Mucosa of descending colon (tissue), 3 donors: Measurements from ENCODE around the gene CPT1C. TPM values are rescaled to one million over a fixed set of nuclear protein-coding genes. Genes with fewer than 3 reads are reported as not detected.
A peak's percentile ranks its signal among the peaks of the same experiment; 100 is the strongest.

Source experiments
- ATAC-seq: fragments of 200-7000 bp; cut with Tn5 transposase; one replicate; pipeline ENCODE4 v1.9.1; 2020; ENCODE audit warnings: mild to moderate bottlenecking, moderate library complexity
- DNase-seq, 3 donors: peaks; one replicate each; pipeline ENCODE4 v3.0.0-alpha.2; 2020
- H3K36me3 ChIP-seq: fragments of 200-600 bp; one replicate; pipeline ENCODE4 v1.8.0; 2021; ENCODE audit warnings: low read depth, mild to moderate bottlenecking
- H3K4me1 ChIP-seq: fragments of 200-600 bp; one replicate; pipeline ENCODE4 v1.8.0; 2021; ENCODE audit warnings: low read depth, mild to moderate bottlenecking
- H3K4me3 ChIP-seq: fragments of 200-600 bp; one replicate; pipeline ENCODE4 v1.8.0; 2021; ENCODE audit warnings: mild to moderate bottlenecking
- H3K9me3 ChIP-seq: fragments of 200-600 bp; one replicate; pipeline ENCODE4 v1.8.0; 2021; ENCODE audit warnings: mild to moderate bottlenecking
- intact Hi-C, 2 donors: fragments of 100-400 bp; cut with DNase I in 1 of 2; cut with micrococcal nuclease in 1 of 2; formaldehyde crosslinking; loops; one replicate each; pipeline versions ENCODE4 v1.11.0 to v1.11.1; 2022; cut with DNase I, micrococcal nuclease
- total RNA-seq, 3 donors: library from RNA; stranded (reverse); fragmentation: NEBNext Ultra II Directional in 2 of 3; extraction: Animal tissue kit (Norgen Biotek cat#: 25700) in 2 of 3; gene quantifications; one replicate each; pipeline versions ENCODE4 v1.2.1 to v1.2.4, GENCODE V29; 2021 to 2023
- TF ChIP-seq, protein P1 (sequence below): fragments of 200-600 bp; IDR thresholded peaks from one replicate; pipeline ENCODE4 v1.8.0; 2022; ENCODE audit warnings: antibody characterized with exemption, mild to moderate bottlenecking
- donor health status: DM: no; HTN: no; CAD: no; lungs with moderate emphysema.
- donor health status: DM: no; HTN: no; CAD: no.
- donor health status: DM: no; HTN: yes; CAD: no.

CPT1C gene
- total RNA-seq, 3 donors from 2014 or later = 1.9 to 7.6 (median 2.2) TPM

DNA sequence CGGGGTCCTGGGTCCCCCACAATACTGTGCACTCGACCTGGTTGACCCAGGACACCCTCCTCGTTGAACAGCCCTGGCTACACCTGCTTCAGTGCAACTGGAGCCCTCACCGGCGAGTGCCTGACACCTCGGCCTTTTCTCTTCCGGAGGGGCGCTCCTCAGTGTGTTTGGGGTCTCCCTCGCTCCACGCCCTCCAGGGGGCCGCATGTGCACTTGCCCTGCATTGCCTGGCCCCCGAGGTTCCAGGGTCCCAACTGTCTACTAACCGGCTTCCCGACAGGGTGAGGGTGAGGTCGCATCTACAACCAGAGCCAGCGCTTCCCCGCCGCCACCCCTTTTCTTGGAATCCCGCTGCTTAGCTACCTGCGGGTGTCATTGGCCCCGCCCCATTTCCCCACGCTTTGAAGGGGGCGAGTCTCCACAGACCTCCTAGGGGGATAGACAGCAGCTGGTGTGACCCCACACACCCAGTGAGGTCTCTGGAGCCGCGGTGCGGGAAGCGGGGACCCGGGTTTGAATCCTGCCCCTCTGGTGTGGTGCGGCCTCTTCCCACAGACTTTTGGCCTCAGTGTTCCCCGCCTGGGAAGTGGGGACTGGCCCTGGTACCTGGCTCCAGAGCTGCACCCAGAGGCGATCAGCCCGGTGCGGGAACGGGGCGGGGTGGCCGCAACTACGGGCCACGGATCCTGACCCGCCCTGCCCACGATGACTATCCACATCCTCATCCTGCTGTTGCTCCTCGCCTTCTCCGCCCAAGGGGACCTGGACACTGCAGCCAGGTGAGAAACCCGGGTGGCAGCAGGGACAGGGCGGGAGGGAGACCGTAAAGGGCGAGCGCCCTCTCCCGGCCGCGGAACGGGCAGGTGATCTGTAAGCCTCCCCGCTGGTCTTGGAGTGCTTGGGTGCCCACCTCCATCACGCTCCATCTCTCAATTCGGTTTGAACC is 1.5 kb upstream of the CPT1C start, which contains the start of gene ADM5:
ADM5 (plus strand) TSS at position 462 of the 946 bp plus-strand sequence; CDS start at position 706, 244 bp downstream.
- intact Hi-C loops = loop anchor here in 1 of 2 donors (10.0 kb wide), 1 partner anchor 105 kb away; the partner anchor contains the start of genes NOSIP and PRRG2
- ATAC-seq = peak; percentile 84
- TF ChIP-seq, protein P1, sequence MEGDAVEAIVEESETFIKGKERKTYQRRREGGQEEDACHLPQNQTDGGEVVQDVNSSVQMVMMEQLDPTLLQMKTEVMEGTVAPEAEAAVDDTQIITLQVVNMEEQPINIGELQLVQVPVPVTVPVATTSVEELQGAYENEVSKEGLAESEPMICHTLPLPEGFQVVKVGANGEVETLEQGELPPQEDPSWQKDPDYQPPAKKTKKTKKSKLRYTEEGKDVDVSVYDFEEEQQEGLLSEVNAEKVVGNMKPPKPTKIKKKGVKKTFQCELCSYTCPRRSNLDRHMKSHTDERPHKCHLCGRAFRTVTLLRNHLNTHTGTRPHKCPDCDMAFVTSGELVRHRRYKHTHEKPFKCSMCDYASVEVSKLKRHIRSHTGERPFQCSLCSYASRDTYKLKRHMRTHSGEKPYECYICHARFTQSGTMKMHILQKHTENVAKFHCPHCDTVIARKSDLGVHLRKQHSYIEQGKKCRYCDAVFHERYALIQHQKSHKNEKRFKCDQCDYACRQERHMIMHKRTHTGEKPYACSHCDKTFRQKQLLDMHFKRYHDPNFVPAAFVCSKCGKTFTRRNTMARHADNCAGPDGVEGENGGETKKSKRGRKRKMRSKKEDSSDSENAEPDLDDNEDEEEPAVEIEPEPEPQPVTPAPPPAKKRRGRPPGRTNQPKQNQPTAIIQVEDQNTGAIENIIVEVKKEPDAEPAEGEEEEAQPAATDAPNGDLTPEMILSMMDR = no peak
- H3K36me3 ChIP-seq = no peaks in the 10 kb centered on the region
- H3K9me3 ChIP-seq = no peaks in the 10 kb centered on the region
- peak in 2 of 3 donors; percentile 78 for DNase-seq
- H3K4me1 ChIP-seq = peaks cover 17% of the 10 kb centered on the region
- no peak within 1 kb of the TSS for H3K4me3 ChIP-seq

DNA sequence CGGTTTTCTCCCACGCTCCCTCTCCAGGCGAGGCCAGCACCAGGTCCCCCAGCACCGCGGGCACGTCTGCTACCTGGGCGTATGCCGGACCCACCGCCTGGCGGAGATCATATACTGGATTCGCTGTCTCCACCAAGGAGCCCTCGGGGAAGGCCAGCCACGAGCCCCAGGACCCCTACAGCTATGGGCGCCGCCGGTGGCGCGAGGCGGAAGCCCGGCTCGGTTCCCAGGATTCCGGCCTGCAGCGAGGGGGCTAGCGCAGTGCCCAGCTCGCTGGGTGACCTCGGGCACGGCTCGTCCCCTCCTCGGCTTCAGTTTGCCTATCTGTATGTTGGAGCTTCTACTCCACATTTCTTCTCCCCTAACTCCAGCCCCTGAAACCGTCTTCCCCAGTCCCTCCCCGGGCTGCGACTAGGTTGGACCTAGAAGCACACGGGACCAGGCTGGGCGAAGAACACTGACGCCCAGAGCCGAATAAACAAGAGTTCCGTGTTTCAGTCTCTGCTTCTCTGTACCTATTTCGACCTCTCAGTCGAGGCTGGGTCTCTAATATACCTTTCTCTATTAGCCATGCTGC is 749 bp upstream of the CPT1C start:
- ATAC-seq (peak; percentile 26), DNase-seq (no peak)
- H3K36me3 ChIP-seq = no peaks in the 10 kb centered on the region
- H3K4me1 ChIP-seq = peaks cover 17% of the 10 kb centered on the region
- intact Hi-C loops = no loop called here
- TF ChIP-seq, protein P1 = no peak
- H3K9me3 ChIP-seq = no peaks in the 10 kb centered on the region
- H3K4me3 ChIP-seq = no peak overlapping the region

DNA sequence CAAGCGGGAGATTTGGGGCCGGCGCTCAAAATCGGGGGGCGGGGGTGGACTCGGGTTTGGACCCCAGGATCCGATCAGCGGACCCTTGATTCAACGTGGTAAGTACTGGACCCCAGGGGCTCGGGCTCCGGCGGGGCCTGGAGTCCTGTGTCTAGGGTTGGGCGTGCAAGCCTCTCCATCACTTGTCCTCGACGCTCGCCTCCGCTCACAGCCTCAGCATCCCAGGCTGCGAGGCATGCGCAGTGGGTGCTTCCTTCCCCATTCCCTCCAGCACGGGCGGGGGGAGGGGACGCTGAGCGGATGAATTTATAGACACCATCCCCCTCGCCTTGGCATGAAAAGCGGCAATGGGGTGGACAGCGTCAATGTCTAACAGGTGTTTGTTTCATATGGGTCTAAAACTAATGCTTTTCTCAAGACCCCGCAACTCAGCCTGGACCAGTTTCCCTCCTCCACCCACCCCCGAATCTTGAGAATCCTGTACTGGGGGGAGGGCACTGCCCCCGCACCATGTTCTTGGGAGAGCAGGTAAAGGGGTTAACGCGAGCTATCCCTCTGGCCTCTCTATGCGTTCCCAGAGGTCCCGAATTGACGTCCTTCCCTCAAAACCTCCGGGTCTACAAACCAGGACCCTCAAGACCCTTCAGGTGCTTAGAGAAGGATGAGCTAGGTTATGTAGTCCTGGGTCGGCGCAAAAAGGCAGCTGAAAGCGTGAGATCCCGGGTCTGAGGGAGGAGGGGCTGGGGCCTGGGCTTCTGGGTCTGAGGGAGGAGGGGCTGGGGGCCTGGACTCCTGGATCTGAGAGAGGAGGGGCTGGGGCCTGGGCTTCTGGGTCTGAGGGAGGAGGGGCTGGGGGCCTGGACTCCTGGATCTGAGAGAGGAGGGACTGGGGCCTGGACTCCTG is 579 bp downstream of the CPT1C start:
- DNase-seq (peak in 1 of 3 donors; percentile 33), ATAC-seq (peak; percentile 18)
- no peaks in the 10 kb centered on the region for H3K36me3 ChIP-seq
- no peak overlapping the region for H3K4me3 ChIP-seq
- TF ChIP-seq, protein P1 = no peak
- intact Hi-C loops = no loop called here
- peaks cover 17% of the 10 kb centered on the region for H3K4me1 ChIP-seq
- H3K9me3 ChIP-seq = no peaks in the 10 kb centered on the region

DNA sequence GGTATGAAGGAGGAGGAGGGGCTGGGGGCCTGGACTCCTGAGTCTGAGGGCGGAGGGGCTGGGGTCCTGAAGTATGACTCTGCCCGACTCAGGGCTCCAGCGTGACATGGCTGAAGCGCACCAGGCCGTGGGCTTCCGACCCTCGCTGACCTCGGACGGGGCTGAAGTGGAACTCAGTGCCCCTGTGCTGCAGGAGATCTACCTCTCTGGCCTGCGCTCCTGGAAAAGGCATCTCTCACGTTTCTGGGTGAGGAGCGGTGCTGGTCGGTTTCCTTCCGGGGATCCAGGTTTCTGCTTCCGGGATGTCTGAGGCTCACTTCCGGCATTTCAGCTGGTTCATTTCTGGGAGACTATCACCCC is 1.2 kb downstream of the CPT1C start:
- no peak for ATAC-seq
- peaks cover 17% of the 10 kb centered on the region for H3K4me1 ChIP-seq
- no peak for DNase-seq
- no peaks in the 10 kb centered on the region for H3K9me3 ChIP-seq
- intact Hi-C loops = no loop called here
- H3K4me3 ChIP-seq = no peak overlapping the region
- H3K36me3 ChIP-seq = no peaks in the 10 kb centered on the region
- TF ChIP-seq, protein P1 = no peak

DNA sequence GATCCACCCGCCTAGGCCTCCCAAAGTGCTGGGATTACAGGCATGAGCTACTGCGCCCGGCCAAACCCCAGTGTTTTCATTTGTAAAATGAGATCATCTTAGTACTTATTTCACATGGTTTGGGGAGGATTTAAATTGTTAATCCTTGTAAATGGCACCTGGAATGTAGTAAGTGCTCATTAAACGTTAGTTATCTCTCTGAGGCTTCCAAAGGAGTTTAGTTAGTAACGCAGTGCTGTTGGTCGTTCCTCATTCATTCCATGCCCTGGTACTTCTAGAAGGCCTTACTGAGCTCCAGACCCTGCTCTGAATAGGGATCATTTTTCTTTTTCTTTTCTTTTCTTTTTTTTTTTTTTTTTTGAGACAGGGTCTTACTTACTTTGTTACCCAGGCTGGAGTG is 5.2 kb downstream of the CPT1C start:
- Histone ChIP-seq H3K4me3 (no peak overlapping the region), H3K9me3 (no peaks in the 10 kb centered on the region), H3K4me1 (no peaks in the 10 kb centered on the region), H3K36me3 (no peaks in the 10 kb centered on the region)
- no peak for ATAC-seq
- DNase-seq = no peak
- intact Hi-C loops = no loop called here
- TF ChIP-seq, protein P1 = no peak
